GM18909 (cell line): Measurements from ENCODE around the gene MOCS1.
"Not testable (repeated sequence)": the region's sequence is repeated elsewhere in the genome, so short reads cannot be mapped to it uniquely, and the experiment has no call there.

Experiments used
- ATAC-seq: cut with Tn5 transposase; IDR thresholded peaks from one replicate; pipeline ENCODE4 v1.9.1; 2021; ENCODE audit warnings: mild to moderate bottlenecking; ENCODE audit not compliant: unreplicated experiment, poor library complexity

Gene MOCS1

DNA sequence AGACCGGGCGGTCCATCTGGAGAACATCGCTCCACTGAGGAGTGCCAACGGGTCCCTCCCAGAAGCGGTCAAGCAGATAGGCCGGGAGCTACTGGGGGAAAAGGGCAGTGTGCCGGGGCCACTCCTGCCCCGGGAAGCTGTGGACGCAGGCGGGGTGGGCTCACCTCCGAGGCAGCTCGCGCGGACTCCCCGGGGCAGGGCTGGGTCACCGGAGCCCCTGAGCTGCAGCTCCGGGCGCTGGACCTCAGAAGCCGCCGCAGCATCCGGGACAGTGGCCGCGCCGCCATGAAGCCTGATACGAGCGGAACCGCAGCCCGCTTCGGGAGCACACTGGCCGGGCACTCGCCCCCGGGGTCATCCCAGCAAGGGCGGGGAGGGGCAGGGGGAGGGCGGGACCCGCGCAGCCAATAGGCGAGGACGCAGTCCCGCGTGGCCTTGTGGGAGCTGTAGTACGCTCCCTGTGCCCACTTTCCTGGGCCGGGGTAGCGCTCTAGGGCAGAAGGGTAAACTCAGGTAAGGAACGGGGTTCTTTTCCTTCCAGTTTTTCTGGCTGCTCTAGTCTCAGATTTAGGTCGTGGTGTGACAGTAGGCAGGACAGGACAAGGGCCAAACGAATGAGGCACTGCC lies at the start of gene MOCS1:
MOCS1 (minus strand) TSS at position 332 of the 627 bp plus-strand sequence; CDS start at position 287, 45 bp downstream.
- no peak for ATAC-seq

- no peak for ATAC-seq
Measured at GRCh38 chr6:39984051-39984450, 49.8 kb upstream of the MOCS1 start.

GRCh38 chr6:39983193-39983592 lies 48.9 kb upstream of the MOCS1 start:
- no peak for ATAC-seq

DNA sequence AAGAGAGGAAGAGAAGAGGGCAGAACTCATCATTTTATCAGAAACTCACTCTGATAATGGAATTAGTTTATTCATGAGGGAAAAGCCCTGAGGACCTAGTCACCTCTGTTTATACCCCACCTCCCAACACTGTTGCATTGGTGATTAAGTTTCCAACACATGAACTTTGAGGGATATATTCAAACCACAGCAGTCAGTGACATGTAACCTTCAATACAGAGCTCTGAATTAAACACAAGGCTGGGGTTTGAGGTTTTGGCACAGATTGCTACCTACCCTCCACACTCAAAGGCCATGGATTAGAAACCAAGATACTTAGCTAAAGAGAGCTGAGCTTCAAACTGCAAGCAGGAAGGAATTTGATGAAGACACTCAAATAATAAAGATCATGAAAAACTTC lies 48.5 kb upstream of the MOCS1 start:
- ATAC-seq: no peak

- no peak for ATAC-seq
Measured at GRCh38 chr6:39980839-39981580, 46.7 kb upstream of the MOCS1 start.

DNA sequence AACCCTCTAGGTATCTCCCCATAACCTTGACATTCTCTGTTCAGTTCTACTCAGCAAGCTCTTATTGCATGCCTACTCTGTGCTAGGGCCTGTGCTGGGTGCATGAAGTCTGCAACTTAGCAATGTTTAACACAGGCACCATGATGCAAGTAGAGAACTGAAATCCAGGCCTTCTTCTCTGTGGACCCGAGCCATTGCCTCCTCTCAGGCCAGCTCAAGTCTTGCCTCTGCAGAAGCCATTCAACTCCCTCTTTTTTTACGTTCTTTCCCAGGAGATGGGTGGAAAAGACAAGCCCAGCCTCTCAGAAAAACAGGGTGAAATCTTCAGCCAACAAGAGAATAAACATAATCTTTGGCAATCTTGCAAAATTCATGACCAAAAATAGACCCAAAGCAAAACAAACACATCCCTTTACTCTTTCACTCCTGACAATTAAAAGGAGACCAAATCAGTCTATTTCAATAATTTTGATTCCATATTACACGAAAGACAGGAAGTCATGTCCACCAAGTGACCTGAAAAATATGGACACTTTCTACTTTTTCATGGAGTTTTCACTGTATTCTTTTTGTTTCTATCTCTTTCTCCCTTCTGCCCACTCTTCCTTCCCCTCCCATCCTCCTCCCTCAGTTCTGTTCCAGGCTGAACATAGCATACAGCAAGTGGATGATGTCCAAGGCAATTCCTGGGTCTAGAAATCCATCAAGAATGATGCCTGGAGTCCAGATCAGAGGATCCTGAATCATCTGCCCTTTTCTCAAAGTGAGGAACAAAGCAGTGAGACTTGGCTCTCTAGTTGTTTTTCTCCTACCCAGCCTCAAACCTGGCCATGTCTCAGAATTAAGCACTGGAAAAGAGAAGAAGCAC lies 45.4 kb upstream of the MOCS1 start:
- no peak for ATAC-seq

DNA sequence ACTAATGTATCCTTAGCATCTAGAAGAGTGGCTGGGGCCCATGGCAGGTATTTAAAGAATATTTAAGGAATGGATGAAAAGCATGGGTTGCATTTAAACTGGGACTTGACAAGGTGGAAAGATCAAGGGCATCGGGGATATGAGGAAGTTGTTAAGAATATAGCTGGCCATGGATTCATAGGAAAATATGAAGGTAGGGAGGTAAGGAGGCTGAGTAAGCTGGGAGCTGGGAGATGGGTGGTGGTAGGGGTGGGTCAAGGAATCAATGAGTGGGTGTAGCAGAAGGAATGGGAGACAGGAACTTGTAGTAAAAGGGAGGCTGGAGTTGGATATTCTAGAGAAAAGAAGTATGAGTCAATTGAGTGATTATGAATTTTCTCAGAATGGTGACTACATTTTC lies 44.0 kb upstream of the MOCS1 start:
- no peak for ATAC-seq

DNA sequence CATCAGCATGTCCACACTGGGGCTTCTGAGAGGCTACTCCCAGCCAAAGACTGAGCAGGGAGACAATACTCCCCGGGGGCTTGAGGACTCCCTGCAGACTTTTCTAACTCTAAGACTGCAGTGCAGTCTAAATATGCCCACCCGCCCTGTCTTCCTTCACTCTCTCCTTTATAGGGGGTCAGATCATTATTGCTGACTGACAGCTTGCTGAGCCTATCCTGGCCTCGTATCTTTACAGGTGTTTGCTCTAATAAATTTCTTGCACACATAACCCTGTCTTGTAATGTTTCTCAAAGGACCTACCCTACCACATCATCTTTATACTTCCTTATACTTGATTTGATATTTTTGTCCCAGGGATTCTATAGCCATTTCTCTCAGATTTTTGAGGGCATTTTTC lies 39.4 kb upstream of the MOCS1 start:
- ATAC-seq: no peak

- ATAC-seq: not testable (repeated sequence)
Measured at GRCh38 chr6:39972717-39973116, 38.5 kb upstream of the MOCS1 start.

DNA sequence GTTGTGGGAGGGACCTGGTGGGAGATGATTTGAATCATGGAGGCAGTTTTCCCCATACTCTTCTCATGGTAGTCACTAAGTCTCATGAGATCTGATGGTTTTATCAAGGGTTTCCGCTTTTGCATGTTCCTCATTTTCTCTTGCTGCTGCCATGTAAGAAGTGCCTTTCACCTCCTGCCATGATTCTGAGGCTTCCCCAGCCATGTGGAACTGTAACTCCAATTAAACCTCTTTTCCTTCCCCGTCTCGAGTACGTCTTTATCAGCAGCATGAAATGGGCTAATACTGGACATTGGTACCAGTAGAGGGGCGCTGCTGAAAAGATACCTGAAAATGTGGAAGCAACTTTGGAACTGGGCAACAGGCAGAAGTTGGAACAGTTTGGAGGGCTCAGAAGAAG lies 36.9 kb upstream of the MOCS1 start:
- not testable (repeated sequence) for ATAC-seq

- ATAC-seq: no peak
Measured at GRCh38 chr6:39965751-39966150, 31.5 kb upstream of the MOCS1 start.

- ATAC-seq: no peak
Measured at GRCh38 chr6:39964530-39964929, 30.3 kb upstream of the MOCS1 start.

DNA sequence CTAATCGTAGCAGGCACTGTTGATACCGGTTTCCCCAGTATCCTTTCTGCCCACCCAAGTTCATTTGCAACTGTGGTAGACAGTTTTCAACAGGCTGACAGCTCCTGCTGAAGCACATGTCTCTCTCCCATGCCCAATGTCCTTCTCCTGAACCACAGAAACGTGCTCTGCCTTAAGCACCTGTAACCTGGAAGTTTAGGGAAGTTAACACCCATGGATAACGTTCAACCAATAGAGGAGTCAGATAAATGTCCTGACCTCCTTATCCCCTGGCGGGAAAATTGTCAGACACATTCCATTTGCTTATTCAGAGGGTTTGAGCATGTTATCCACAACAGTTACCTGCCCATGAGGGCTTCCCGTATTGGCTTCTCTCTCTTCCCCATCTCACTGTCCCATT lies 29.8 kb upstream of the MOCS1 start:
- ATAC-seq: no peak

DNA sequence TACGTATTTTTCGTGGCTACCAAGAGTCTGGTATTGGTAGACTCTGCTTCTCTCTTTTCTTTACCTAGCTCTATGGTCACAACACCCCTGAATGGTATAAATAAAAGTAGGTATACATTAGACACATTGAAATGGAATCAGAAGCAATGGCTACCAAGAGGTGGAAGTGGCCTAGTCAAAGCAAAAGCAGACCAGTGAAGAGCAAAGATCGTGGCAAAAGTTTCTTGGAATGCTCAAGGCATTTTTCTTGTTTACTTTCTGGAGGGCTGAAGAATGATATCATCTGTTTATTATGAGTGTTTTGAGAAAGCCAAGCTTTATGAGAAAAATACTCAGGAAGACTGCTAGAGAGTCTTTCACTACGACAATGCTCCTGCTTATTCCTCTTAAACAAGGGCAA lies 28.6 kb upstream of the MOCS1 start:
- ATAC-seq: no peak

DNA sequence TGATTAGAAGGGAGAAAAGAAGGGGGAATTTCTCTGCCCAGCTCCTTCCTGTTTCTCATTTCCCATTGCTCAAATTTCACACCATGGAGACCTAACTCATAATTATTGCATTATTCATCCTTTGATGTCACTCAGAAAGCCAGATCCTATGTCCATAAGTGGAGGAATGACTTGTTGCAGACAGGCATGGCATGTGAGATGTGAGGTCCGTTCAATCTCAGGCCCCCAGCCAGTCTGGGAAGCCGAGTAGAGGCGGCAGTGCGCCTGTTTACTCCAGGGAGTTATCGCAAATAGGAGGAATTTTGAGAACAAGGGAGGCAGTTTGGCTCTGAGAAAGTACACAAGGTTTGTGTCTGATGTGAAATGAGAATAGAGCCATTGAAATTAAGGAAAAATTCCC lies 26.9 kb upstream of the MOCS1 start:
- ATAC-seq: no peak

- no peak for ATAC-seq
Measured at GRCh38 chr6:39958947-39959346, 24.7 kb upstream of the MOCS1 start.

GRCh38 chr6:39956936-39957335 lies 22.7 kb upstream of the MOCS1 start:
- no peak for ATAC-seq

DNA sequence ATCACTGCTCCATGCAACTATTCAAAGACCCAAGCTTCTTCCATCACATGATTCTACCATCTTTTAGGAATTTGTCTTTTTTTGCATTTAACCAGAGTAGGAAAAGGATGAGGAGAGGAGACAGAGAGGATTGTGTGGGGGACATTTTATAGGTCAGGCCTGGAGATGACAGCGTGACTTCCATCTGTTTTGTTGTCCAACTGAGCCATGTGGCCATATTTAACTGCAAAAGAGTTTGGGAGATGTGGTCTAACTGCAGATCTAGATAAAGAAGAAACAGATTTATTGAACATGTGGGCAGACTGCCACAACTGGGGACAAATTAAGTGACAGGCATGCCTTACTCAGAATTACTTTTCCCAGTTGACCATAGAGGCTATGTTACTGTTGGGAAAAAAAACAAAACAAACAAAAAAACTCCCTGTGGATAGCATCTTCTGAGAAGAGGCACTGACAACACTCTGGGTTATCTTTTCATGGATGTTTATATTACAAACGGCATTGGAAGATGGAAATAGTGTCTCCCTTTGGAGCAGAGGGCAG lies 18.9 kb upstream of the MOCS1 start:
- ATAC-seq: no peak

GRCh38 chr6:39952167-39952566 lies 17.9 kb upstream of the MOCS1 start:
- ATAC-seq: no peak

- no peak for ATAC-seq
Measured at GRCh38 chr6:39951716-39952115, 17.5 kb upstream of the MOCS1 start.

- no peak for ATAC-seq
Measured at GRCh38 chr6:39951191-39951590, 16.9 kb upstream of the MOCS1 start.
